DOHH2 (cell line): ENCODE results near the gene ITGA8.

Experiments
- H3F3A ChIP-seq: fragments of 200-600 bp; sonication (generic), shearing (Covaris generic); 2 replicates; pipeline ENCODE4 v1.6.0; 2016; ENCODE audit warnings: antibody characterized with exemption, mild to moderate bottlenecking; ENCODE audit not compliant: control insufficient read depth, insufficient read depth
- H3K27ac ChIP-seq: fragments of 200-600 bp; sonication (generic); 2 replicates; pipeline ENCODE4 v1.5.1; 2014; ENCODE audit warnings: low read depth, mild to moderate bottlenecking, low read length, moderate library complexity
- H3K27me3 ChIP-seq: fragments of 200-600 bp; sonication (generic); 2 replicates; pipeline ENCODE4 v1.6.1; 2014; ENCODE audit warnings: mild to moderate bottlenecking, low read length, mixed read lengths; ENCODE audit not compliant: control insufficient read depth
- H3K36me3 ChIP-seq: fragments of 200-600 bp; sonication (generic); 2 replicates; pipeline ENCODE4 v1.6.1; 2014; ENCODE audit warnings: mild to moderate bottlenecking, low read length, moderate library complexity, mixed read lengths; ENCODE audit not compliant: control insufficient read depth
- H3K4me1 ChIP-seq: fragments of 200-600 bp; sonication (generic); 2 replicates; pipeline ENCODE4 v1.6.1; 2014; ENCODE audit warnings: mild to moderate bottlenecking, low read length, mixed read lengths; ENCODE audit not compliant: control insufficient read depth
- H3K4me2 ChIP-seq: fragments of 200-600 bp; sonication (generic); 2 replicates; pipeline ENCODE4 v1.6.0; 2014; ENCODE audit warnings: mild to moderate bottlenecking, low read length, moderate library complexity
- H3K4me3 ChIP-seq: fragments of 200-600 bp; sonication (generic); 2 replicates; pipeline ENCODE4 v1.5.1; 2014; ENCODE audit warnings: mild to moderate bottlenecking, low read length, mixed read lengths
- H3K79me2 ChIP-seq: fragments of 200-600 bp; sonication (generic); 2 replicates; pipeline ENCODE4 v1.6.1; 2014; ENCODE audit warnings: mild to moderate bottlenecking, low read length, mixed read lengths; ENCODE audit not compliant: control insufficient read depth
- H3K9me2 ChIP-seq: fragments of 200-600 bp; sonication (generic); replicated peaks from 2 replicates; pipeline ENCODE4 v1.6.1; 2014; ENCODE audit warnings: mild to moderate bottlenecking, low read length, mixed read lengths; ENCODE audit not compliant: control insufficient read depth
- H3K9me3 ChIP-seq: fragments of 200-600 bp; sonication (generic); 2 replicates; pipeline ENCODE4 v1.6.1; 2014; ENCODE audit warnings: antibody characterized with exemption, low read length, mixed read lengths; ENCODE audit not compliant: control insufficient read depth, insufficient read depth
- H4K20me1 ChIP-seq: fragments of 200-600 bp; sonication (generic); 2 replicates; pipeline ENCODE4 v1.6.0; 2014; ENCODE audit warnings: low read depth, mild to moderate bottlenecking, antibody characterized with exemption, low read length, moderate library complexity; ENCODE audit not compliant: control insufficient read depth, insufficient read depth
- EZH2phosphoT487 ChIP-seq: fragments of 200-600 bp; sonication (generic); IDR thresholded peaks from 2 replicates; pipeline ENCODE4 v1.6.1; 2017; ENCODE audit warnings: borderline replicate concordance, mild to moderate bottlenecking, antibody characterized with exemption, low read length, moderate library complexity, mixed read lengths
- TF ChIP-seq, protein P1 (sequence below): fragments of 200-600 bp; sonication (generic); IDR thresholded peaks from one replicate; pipeline ENCODE4 v1.5.1; 2014; ENCODE audit warnings: antibody characterized with exemption, mild to moderate bottlenecking, low read depth, low read length; ENCODE audit not compliant: poor library complexity, severe bottlenecking

The ITGA8 gene

GRCh38 chr10:15487376-15487775 lies 232.3 kb downstream of the ITGA8 start:
- H3K36me3 ChIP-seq, result no peaks in the 10 kb centered on the region
- H4K20me1 ChIP-seq, result no peaks in the 10 kb centered on the region
- no peaks in the 10 kb centered on the region for H3K79me2 ChIP-seq
- H3K4me3 ChIP-seq, result no peak overlapping the region
- TF ChIP-seq, protein P1, sequence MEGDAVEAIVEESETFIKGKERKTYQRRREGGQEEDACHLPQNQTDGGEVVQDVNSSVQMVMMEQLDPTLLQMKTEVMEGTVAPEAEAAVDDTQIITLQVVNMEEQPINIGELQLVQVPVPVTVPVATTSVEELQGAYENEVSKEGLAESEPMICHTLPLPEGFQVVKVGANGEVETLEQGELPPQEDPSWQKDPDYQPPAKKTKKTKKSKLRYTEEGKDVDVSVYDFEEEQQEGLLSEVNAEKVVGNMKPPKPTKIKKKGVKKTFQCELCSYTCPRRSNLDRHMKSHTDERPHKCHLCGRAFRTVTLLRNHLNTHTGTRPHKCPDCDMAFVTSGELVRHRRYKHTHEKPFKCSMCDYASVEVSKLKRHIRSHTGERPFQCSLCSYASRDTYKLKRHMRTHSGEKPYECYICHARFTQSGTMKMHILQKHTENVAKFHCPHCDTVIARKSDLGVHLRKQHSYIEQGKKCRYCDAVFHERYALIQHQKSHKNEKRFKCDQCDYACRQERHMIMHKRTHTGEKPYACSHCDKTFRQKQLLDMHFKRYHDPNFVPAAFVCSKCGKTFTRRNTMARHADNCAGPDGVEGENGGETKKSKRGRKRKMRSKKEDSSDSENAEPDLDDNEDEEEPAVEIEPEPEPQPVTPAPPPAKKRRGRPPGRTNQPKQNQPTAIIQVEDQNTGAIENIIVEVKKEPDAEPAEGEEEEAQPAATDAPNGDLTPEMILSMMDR, result no peak
- no peak for TF ChIP-seq EZH2phosphoT487
- H3K27me3 ChIP-seq, result no peaks in the 10 kb centered on the region
- H3K9me2 ChIP-seq, result no peaks in the 10 kb centered on the region
- no peaks in the 10 kb centered on the region for H3K4me1 ChIP-seq
- no peaks in the 10 kb centered on the region for H3K9me3 ChIP-seq
- no peaks in the 10 kb centered on the region for H3F3A ChIP-seq
- H3K27ac ChIP-seq, result no peak overlapping the region
- H3K4me2 ChIP-seq, result no peak overlapping the region

GRCh38 chr10:15486404-15486803 lies 233.3 kb downstream of the ITGA8 start:
- Histone ChIP-seq H3K27me3 (no peaks in the 10 kb centered on the region), H3K4me1 (no peaks in the 10 kb centered on the region), H4K20me1 (no peaks in the 10 kb centered on the region), H3K9me2 (no peaks in the 10 kb centered on the region), H3K27ac (no peak overlapping the region), H3K36me3 (no peaks in the 10 kb centered on the region), H3K9me3 (no peaks in the 10 kb centered on the region), H3K4me2 (no peak overlapping the region), H3F3A (no peaks in the 10 kb centered on the region), H3K79me2 (no peaks in the 10 kb centered on the region), H3K4me3 (no peak overlapping the region)
- TF ChIP-seq, protein P1, result no peak
- no peak for TF ChIP-seq EZH2phosphoT487

- Histone ChIP-seq H3K79me2 (no peaks in the 10 kb centered on the region), H3K9me2 (no peaks in the 10 kb centered on the region), H3F3A (no peaks in the 10 kb centered on the region), H3K4me3 (no peak overlapping the region), H3K9me3 (no peaks in the 10 kb centered on the region), H4K20me1 (no peaks in the 10 kb centered on the region), H3K27me3 (no peaks in the 10 kb centered on the region), H3K4me2 (no peak overlapping the region), H3K4me1 (no peaks in the 10 kb centered on the region), H3K36me3 (no peaks in the 10 kb centered on the region), H3K27ac (no peak overlapping the region)
- TF ChIP-seq, protein P1, result no peak
- TF ChIP-seq EZH2phosphoT487, result no peak
Measured at GRCh38 chr10:15485684-15486316, 233.9 kb downstream of the ITGA8 start.

DNA sequence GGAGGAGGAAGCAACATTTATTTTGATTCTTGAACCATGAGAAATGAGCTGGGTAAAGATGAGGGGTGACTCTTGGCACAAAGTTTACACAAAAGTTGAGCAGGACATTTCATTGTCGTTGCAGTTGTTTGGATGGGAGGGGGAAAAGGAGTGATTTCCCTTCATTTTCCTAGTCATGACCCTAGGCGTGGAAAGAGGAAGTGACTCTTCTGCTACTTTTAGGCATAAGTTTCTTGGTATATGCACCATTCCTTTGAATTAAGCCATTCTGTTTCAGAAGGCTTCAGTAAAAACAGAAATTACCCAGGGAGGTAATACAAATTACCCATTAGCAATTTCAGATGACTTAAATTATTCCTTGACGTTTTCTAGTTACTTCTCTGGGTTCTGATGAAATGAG lies 234.7 kb downstream of the ITGA8 start:
- TF ChIP-seq, protein P1, result no peak
- TF ChIP-seq EZH2phosphoT487, result no peak
- H3K4me2 ChIP-seq, result no peak overlapping the region
- H3F3A ChIP-seq, result no peaks in the 10 kb centered on the region
- no peaks in the 10 kb centered on the region for H3K4me1 ChIP-seq
- H4K20me1 ChIP-seq, result no peaks in the 10 kb centered on the region
- no peaks in the 10 kb centered on the region for H3K9me3 ChIP-seq
- H3K4me3 ChIP-seq, result no peak overlapping the region
- no peak overlapping the region for H3K27ac ChIP-seq
- no peaks in the 10 kb centered on the region for H3K27me3 ChIP-seq
- H3K36me3 ChIP-seq, result no peaks in the 10 kb centered on the region
- no peaks in the 10 kb centered on the region for H3K9me2 ChIP-seq
- no peaks in the 10 kb centered on the region for H3K79me2 ChIP-seq
